ENCODE results near the gene PPP2R3B. TPM values are rescaled to one million over a fixed set of nuclear protein-coding genes. Genes with fewer than 3 reads are reported as not detected.

Gene PPP2R3B
- polyA plus RNA-seq, 1 donor from 2014 or later = 41.7 TPM

DNA sequence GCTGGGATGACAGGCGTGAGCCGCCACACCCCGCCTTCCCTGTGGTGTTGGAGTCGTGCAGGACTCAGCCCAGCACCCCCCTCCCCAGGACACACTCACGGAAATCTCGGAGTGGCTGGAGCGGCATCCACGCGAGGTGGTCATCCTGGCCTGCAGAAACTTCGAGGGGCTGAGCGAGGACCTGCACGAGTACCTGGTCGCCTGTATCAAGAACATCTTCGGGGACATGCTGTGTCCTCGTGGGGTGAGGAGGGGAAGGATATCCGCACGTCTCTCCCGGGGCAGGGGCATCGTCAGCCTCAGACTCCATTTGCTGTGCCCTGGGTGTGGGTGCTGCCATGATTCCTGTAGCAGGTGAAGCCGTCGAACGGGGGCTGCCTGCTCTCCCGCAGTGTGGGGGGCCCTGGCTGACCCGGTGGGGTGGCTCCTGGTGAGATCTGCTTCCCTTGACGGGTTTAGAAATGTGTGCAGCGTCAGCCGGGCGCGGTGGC is 95.3 kb downstream of the PPP2R3B start:
- H3K4me3 ChIP-seq (ENCODE audit: low read length) = no peak overlapping the region
- H3K9me3 ChIP-seq (ENCODE audit: low read length) = peaks cover 8% of the 10 kb centered on the region
- TF ChIP-seq RAD21 (conservative IDR thresholded peaks at IDR 0.05) = no peak
- no peak for TF ChIP-seq EP300 (conservative IDR thresholded peaks at IDR 0.05; ENCODE audit: poor library complexity, severe bottlenecking)
- no peaks in the 10 kb centered on the region for H3K27me3 ChIP-seq (ENCODE audit: insufficient read depth, low read depth, low read length)
- H3K4me2 ChIP-seq (ENCODE audit: low read length) = no peak overlapping the region
- H3K9me2 ChIP-seq (ENCODE audit: insufficient read depth, low read length) = no peaks in the 10 kb centered on the region
- no peak overlapping the region for H3K9ac ChIP-seq (ENCODE audit: low read length)
- H3K79me2 ChIP-seq (replicated peaks; ENCODE audit: insufficient read depth, low read length) = no peaks in the 10 kb centered on the region
- H3K36me3 ChIP-seq (ENCODE audit: insufficient read depth, low read length) = peaks cover 5% of the 10 kb centered on the region
- no peaks in the 10 kb centered on the region for H3F3A ChIP-seq (ENCODE audit: insufficient read depth, low read length, poor library complexity, severe bottlenecking)
- no peaks in the 10 kb centered on the region for H4K20me1 ChIP-seq (ENCODE audit: insufficient read depth)
- no peak overlapping the region for H3K27ac ChIP-seq (ENCODE audit: low read length)
- H2AFZ ChIP-seq (ENCODE audit: low read depth, low read length) = no peak overlapping the region

DNA sequence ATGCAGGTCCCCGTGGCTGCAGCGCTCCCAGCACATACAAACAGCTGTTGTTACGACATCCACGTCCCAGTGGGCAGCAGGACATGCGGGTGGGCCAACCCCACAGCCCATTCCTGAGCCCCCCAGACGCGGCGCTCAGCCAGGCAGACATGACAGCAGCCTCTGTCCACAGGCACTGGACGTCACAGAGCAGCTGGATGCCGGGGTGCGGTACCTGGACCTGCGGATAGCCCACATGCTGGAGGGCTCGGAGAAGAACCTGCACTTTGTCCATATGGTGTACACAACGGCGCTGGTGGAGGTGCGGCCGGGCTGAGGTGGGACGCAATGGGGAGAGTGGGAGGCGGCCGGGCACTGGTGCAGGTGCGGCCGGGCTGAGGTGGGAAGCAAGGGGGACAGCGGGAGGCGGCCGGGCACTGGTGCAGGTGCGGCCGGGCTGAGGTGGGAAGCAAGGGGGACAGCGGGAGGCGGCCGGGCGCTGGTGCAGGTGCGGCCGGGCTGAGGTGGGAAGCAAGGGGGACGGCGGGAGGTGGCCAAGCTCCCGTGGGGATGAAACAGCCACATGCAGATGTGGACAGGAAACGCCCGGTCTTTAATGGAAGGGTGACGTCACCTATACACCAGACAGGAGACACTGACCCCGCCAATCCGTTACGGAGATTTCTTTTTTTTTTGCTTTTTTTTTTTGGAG is 96.1 kb downstream of the PPP2R3B start:
- no peak overlapping the region for H3K27ac ChIP-seq (ENCODE audit: low read length)
- no peak overlapping the region for H3K4me2 ChIP-seq (ENCODE audit: low read length)
- TF ChIP-seq, protein P1, sequence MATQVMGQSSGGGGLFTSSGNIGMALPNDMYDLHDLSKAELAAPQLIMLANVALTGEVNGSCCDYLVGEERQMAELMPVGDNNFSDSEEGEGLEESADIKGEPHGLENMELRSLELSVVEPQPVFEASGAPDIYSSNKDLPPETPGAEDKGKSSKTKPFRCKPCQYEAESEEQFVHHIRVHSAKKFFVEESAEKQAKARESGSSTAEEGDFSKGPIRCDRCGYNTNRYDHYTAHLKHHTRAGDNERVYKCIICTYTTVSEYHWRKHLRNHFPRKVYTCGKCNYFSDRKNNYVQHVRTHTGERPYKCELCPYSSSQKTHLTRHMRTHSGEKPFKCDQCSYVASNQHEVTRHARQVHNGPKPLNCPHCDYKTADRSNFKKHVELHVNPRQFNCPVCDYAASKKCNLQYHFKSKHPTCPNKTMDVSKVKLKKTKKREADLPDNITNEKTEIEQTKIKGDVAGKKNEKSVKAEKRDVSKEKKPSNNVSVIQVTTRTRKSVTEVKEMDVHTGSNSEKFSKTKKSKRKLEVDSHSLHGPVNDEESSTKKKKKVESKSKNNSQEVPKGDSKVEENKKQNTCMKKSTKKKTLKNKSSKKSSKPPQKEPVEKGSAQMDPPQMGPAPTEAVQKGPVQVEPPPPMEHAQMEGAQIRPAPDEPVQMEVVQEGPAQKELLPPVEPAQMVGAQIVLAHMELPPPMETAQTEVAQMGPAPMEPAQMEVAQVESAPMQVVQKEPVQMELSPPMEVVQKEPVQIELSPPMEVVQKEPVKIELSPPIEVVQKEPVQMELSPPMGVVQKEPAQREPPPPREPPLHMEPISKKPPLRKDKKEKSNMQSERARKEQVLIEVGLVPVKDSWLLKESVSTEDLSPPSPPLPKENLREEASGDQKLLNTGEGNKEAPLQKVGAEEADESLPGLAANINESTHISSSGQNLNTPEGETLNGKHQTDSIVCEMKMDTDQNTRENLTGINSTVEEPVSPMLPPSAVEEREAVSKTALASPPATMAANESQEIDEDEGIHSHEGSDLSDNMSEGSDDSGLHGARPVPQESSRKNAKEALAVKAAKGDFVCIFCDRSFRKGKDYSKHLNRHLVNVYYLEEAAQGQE (IDR thresholded peaks at IDR 0.05; ENCODE audit: borderline replicate concordance) = no peak
- no peak for TF ChIP-seq RAD21 (conservative IDR thresholded peaks at IDR 0.05)
- TF ChIP-seq, protein P2, sequence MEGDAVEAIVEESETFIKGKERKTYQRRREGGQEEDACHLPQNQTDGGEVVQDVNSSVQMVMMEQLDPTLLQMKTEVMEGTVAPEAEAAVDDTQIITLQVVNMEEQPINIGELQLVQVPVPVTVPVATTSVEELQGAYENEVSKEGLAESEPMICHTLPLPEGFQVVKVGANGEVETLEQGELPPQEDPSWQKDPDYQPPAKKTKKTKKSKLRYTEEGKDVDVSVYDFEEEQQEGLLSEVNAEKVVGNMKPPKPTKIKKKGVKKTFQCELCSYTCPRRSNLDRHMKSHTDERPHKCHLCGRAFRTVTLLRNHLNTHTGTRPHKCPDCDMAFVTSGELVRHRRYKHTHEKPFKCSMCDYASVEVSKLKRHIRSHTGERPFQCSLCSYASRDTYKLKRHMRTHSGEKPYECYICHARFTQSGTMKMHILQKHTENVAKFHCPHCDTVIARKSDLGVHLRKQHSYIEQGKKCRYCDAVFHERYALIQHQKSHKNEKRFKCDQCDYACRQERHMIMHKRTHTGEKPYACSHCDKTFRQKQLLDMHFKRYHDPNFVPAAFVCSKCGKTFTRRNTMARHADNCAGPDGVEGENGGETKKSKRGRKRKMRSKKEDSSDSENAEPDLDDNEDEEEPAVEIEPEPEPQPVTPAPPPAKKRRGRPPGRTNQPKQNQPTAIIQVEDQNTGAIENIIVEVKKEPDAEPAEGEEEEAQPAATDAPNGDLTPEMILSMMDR (IDR thresholded peaks at IDR 0.05; ENCODE audit: poor library complexity, severe bottlenecking) = no peak
- TF ChIP-seq MXI1 (conservative IDR thresholded peaks at IDR 0.05; ENCODE audit: poor library complexity, severe bottlenecking) = no peak
- no peak for TF ChIP-seq POLR2AphosphoS5 (IDR thresholded peaks at IDR 0.05)
- TF ChIP-seq TAF1 (IDR thresholded peaks at IDR 0.05; ENCODE audit: low read depth) = no peak
- no peak for TF ChIP-seq SMC3 (conservative IDR thresholded peaks at IDR 0.05; ENCODE audit: poor library complexity)
- TF ChIP-seq EZH2 (IDR thresholded peaks at IDR 0.05; ENCODE audit: borderline replicate concordance, insufficient read depth, low read length, poor library complexity, severe bottlenecking) = no peak
- TF ChIP-seq EP300 (conservative IDR thresholded peaks at IDR 0.05; ENCODE audit: poor library complexity, severe bottlenecking) = no peak
- no peak overlapping the region for H3K4me3 ChIP-seq (ENCODE audit: low read length)
- H3K36me3 ChIP-seq (ENCODE audit: insufficient read depth, low read length) = peaks cover 5% of the 10 kb centered on the region
- H3K9me3 ChIP-seq (ENCODE audit: low read length) = peaks cover 8% of the 10 kb centered on the region
- H3K9me2 ChIP-seq (ENCODE audit: insufficient read depth, low read length) = no peaks in the 10 kb centered on the region
- no peak overlapping the region for H3K9ac ChIP-seq (ENCODE audit: low read length)
- H3F3A ChIP-seq (ENCODE audit: insufficient read depth, low read length, poor library complexity, severe bottlenecking) = no peaks in the 10 kb centered on the region
- H3K27me3 ChIP-seq (ENCODE audit: insufficient read depth, low read depth, low read length) = no peaks in the 10 kb centered on the region
- H2AFZ ChIP-seq (ENCODE audit: low read depth, low read length) = no peak overlapping the region
- H3K79me2 ChIP-seq (replicated peaks; ENCODE audit: insufficient read depth, low read length) = no peaks in the 10 kb centered on the region
- no peaks in the 10 kb centered on the region for H4K20me1 ChIP-seq (ENCODE audit: insufficient read depth)

Measured in neural cell (in vitro differentiated cells).